ENCODE data around the gene CAPN15.
A peak's percentile ranks its signal among the peaks of the same experiment; 100 is the strongest.

The CAPN15 gene

GRCh38 chr16:555528-556473, 28.3 kb downstream of the CAPN15 start:
- ATAC-seq = peak; percentile 70

GRCh38 chr16:556474-557173, 29.1 kb downstream of the CAPN15 start:
- no peak; the same call in 2 of the 3 replicates for ATAC-seq
- TF ChIP-seq ARNTL (CRISPR knock-in tag; IDR thresholded peaks at IDR 0.05; ENCODE audit: borderline replicate concordance, low read depth) (no peak), ZNF565 (CRISPR knock-in tag; conservative IDR thresholded peaks at IDR 0.05; ENCODE audit: low read depth) (no peak), ZNF8 (CRISPR knock-in tag; IDR thresholded peaks at IDR 0.05) (no peak), BACH2 (CRISPR knock-in tag; IDR thresholded peaks at IDR 0.05; ENCODE audit: borderline replicate concordance) (no peak), PPARA (CRISPR knock-in tag; IDR thresholded peaks at IDR 0.05; ENCODE audit: borderline replicate concordance) (no peak), SNAI2 (CRISPR knock-in tag; IDR thresholded peaks at IDR 0.05) (no peak), RARB (CRISPR knock-in tag; IDR thresholded peaks at IDR 0.05) (no peak), CSDC2 (CRISPR knock-in tag; IDR thresholded peaks at IDR 0.05) (no peak), TCF4 (CRISPR knock-in tag; IDR thresholded peaks at IDR 0.05; ENCODE audit: borderline replicate concordance) (no peak), TOX (CRISPR knock-in tag; IDR thresholded peaks at IDR 0.05; ENCODE audit: borderline replicate concordance) (no peak), PATZ1 (CRISPR knock-in tag; IDR thresholded peaks at IDR 0.05; ENCODE audit: borderline replicate concordance) (no peak), ZC3H10 (CRISPR knock-in tag; IDR thresholded peaks at IDR 0.05) (no peak), TSHZ2 (CRISPR knock-in tag; IDR thresholded peaks at IDR 0.05) (no peak), ISL1 (CRISPR knock-in tag; IDR thresholded peaks at IDR 0.05) (no peak)

More at GRCh38 chr16:555528-556473, 28.3 kb downstream of the CAPN15 start:
- no peak for TF ChIP-seq RARB (CRISPR knock-in tag; IDR thresholded peaks at IDR 0.05)
- no peak for TF ChIP-seq ZNF565 (CRISPR knock-in tag; conservative IDR thresholded peaks at IDR 0.05; ENCODE audit: low read depth)
- no peak for TF ChIP-seq TOX (CRISPR knock-in tag; IDR thresholded peaks at IDR 0.05; ENCODE audit: borderline replicate concordance)
- no peak for TF ChIP-seq BACH2 (CRISPR knock-in tag; IDR thresholded peaks at IDR 0.05; ENCODE audit: borderline replicate concordance)
- TF ChIP-seq POU6F1 (CRISPR knock-in tag; IDR thresholded peaks at IDR 0.05; ENCODE audit: borderline replicate concordance, low read depth) = no peak
- no peak for TF ChIP-seq ESRRG (CRISPR knock-in tag; IDR thresholded peaks at IDR 0.05)
- no peak for TF ChIP-seq ARNTL (CRISPR knock-in tag; IDR thresholded peaks at IDR 0.05; ENCODE audit: borderline replicate concordance, low read depth)
- TF ChIP-seq CREB5 (CRISPR knock-in tag; IDR thresholded peaks at IDR 0.05; ENCODE audit: low read depth) = no peak
- TF ChIP-seq PPARA (CRISPR knock-in tag; IDR thresholded peaks at IDR 0.05; ENCODE audit: borderline replicate concordance) = no peak
- no peak for TF ChIP-seq ZFP3 (CRISPR knock-in tag; IDR thresholded peaks at IDR 0.05)
- no peak for TF ChIP-seq TCF4 (CRISPR knock-in tag; IDR thresholded peaks at IDR 0.05; ENCODE audit: borderline replicate concordance)
- no peak for TF ChIP-seq ZFP30 (CRISPR knock-in tag; IDR thresholded peaks at IDR 0.05)
- TF ChIP-seq TSHZ2 (CRISPR knock-in tag; IDR thresholded peaks at IDR 0.05) = no peak
- no peak for TF ChIP-seq ISL1 (CRISPR knock-in tag; IDR thresholded peaks at IDR 0.05)
- TF ChIP-seq SNAI2 (CRISPR knock-in tag; IDR thresholded peaks at IDR 0.05) = no peak
- no peak for TF ChIP-seq OSR1 (CRISPR knock-in tag; IDR thresholded peaks at IDR 0.05)
- TF ChIP-seq CSDC2 (CRISPR knock-in tag; IDR thresholded peaks at IDR 0.05) = no peak
- no peak for TF ChIP-seq ZC3H10 (CRISPR knock-in tag; IDR thresholded peaks at IDR 0.05)
